Gastrocnemius medialis (tissue), 4 donors: ENCODE measurements around the gene ATP8B4.

Source experiments
- CTCF ChIP-seq, 5 experiments: fragments of 450-650 bp in 3 of 5; fragments of 200-600 bp in 2 of 5; sonication (generic) in 2 of 5; IDR thresholded peaks in 4 of 5; conservative IDR thresholded peaks in 1 of 5; 1 replicate in 4 of 5; 2 replicates in 1 of 5; pipeline ENCODE4 v1.5.1; 2016 to 2019; ENCODE audit warnings: antibody characterized with exemption in 5 of 5, mild to moderate bottlenecking in 3 of 5, moderate library complexity in 3 of 5
- POLR2A ChIP-seq, 2 donors: fragments of 450-650 bp; IDR thresholded peaks; one replicate each; pipeline ENCODE4 v1.6.1; 2017; ENCODE audit warnings: antibody characterized with exemption in 2 of 2, mild to moderate bottlenecking in 2 of 2, moderate library complexity in 2 of 2

GRCh38 chr15:50140098-50140497, 21.1 kb upstream of the ATP8B4 start:
- TF ChIP-seq CTCF (IDR thresholded peaks at IDR 0.05 in 4 of 5, conservative IDR thresholded peaks at IDR 0.05 in 1 of 5) (no peak), POLR2A (IDR thresholded peaks at IDR 0.05) (no peak)
